ENCODE data around the gene CHRDL2.
A peak's percentile ranks its signal among the peaks of the same experiment; 100 is the strongest.

Gene CHRDL2

DNA sequence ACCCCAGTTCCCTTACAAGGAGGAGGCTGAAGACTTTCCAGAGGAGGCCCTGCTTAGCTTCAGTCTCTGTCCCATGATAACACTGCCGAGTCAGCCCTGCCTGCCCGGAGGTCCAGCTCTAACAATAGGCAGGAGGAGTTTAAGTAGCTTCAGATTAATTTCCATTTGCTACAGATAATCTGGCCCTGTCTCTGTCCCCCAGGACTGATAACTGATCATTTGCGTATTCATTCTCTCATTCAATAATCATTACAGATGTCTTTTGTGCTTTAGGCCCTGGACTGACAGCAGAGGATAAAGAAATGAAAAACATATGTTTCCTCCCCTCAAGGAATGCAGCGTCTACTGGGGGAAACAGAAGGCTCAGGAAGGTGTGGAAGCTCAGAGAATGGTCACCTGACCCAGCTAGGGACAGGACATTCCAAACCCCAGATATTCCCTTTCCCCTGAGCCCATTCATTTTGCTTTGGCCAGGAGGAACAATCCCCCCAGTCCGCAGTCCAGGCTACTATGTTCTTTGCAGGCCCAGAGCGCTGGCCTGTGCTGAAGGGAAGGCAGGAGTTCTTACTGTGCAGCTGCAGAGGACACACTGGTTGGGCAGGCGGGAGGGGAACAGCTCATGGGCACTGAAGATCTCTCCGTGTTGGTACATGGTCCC is 20.8 kb downstream of the CHRDL2 start:
- DNase-seq = no peak

- DNase-seq = no peak
Observed at GRCh38 chr11:74709175-74709574, 22.1 kb downstream of the CHRDL2 start.

DNA sequence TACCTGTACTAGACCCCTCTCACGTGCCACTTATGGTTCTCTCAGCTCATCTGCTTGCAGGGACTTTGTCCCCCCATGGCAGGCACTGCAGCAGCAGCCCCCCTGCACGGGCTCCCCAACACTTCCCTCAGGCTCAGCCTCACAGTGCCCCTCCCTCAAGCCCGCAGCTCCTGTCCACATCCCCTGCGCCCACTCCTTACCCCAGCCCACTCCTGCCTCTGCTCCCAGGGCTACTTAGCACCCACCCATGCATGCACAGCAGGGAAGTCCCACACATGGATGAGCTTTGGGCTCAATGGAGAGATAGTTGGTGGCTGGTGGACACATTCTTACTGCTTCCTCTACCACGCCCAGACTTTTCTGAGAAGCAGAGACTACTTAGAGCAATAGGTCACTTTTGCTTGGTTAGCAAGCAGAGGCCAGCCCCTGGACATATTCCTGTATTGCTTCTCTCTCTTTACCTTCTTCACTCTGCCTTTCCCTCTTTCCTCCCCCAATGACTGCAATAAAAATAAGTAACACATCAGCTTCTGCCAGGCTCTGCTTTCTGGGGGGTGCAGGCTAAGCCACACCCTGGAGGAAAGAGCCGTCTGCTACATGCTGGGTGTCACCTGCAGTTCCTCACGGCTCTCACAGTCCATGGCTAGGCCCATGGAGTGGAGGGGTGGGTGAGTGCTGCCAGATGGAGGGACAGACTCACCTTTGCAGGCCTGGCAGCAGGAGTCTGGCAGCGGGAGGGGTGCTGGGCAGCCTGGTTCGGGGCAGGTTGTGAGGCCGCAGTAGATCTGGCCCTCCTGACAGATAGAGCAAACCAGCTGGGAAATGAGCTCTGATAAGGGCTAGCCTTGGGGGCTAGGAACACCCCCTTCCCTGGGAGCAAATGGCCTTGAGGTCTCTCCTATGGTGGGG is 23.4 kb downstream of the CHRDL2 start:
- DNase-seq = no peak

- no peak for DNase-seq
Observed at GRCh38 chr11:74707182-74707581, 24.0 kb downstream of the CHRDL2 start.

DNA sequence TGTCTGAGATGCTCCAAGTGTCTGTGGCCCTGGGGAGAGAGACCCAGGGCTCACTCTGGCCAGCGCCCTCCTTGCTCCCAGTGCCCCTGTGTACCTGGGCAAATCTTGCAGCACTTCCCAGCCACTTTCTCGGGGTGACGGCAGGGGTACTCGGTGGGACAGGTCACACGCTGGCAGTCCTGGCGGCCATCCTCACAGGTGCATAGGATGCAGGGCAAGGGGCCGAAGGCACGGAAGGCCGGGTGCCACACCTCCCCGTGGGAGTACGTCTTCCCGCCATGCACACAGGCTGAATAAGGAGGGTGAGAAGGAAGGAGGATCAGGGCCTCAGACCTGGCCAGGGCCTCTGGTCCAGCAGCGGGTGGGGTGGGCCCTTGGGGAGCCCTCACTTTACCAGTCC is 28.0 kb downstream of the CHRDL2 start:
- DNase-seq = no peak

- peak; percentile 75 to 85 (median 81) for DNase-seq
Observed at GRCh38 chr11:74702383-74703007, 28.7 kb downstream of the CHRDL2 start.

GRCh38 chr11:74701351-74701750 is 29.9 kb downstream of the CHRDL2 start:
- DNase-seq = peak in 2 of 3 donors; percentile 20 to 24

DNA sequence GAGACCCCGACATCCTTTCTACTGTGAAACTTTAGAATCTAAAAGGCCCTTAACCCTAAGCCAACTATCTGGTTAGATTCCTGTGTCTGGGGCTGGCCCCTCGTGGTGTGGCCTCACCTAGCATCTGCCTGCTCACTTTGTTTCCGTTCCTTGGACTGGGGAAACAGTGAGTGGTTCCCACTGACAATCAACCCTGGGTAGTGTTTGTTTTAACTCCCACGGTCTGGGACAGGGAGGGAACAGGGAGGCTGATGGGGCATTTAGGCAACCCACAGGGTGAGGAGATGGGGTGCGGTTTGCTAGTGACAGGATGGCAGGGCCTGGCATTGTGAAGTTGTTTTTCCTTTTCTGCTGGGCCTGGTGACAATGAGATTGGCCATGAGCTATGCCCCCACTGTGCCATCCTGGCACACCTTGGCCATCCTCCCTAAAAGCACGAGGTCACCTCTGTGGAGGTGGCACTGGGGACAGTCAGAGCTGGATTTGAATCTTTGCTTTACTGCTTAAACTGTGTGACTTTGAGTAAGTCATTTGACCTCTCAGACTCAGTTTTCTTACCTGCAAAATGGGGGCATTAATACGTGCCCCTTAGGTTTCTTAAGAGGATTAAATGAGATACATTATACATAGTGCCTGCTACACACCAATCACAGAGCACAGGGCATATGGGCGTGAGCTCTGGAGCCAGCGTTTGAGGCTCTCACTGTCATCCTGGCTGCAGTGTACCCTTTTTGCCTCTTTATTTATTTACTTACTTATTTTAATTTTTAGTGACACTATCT is 31.4 kb downstream of the CHRDL2 start:
- DNase-seq = no peak

DNA sequence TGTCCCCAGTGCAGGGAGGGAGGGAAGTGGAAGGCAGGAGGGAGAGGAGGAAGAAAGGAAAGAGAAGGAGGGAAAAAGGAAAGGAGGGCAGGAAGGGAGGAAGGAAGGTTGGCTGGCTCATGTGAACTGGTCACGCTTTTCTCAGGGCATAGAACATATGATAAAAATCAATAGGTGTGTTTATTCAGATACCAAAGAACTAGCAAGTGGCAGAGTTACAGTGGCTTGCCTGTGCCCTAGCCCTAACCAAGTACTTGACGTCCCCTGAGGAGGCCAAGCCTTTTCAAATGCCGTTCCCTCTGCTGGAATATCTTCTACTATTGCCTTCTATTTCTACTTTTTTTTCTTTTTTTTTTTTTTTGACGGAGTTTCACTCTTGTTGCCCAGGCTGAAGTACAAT is 33.5 kb downstream of the CHRDL2 start:
- DNase-seq = no peak

GRCh38 chr11:74696939-74697675 is 34.1 kb downstream of the CHRDL2 start:
- peak; percentile 22 to 45 (median 35) for DNase-seq

GRCh38 chr11:74696500-74696899 is 34.7 kb downstream of the CHRDL2 start:
- DNase-seq = no peak

DNA sequence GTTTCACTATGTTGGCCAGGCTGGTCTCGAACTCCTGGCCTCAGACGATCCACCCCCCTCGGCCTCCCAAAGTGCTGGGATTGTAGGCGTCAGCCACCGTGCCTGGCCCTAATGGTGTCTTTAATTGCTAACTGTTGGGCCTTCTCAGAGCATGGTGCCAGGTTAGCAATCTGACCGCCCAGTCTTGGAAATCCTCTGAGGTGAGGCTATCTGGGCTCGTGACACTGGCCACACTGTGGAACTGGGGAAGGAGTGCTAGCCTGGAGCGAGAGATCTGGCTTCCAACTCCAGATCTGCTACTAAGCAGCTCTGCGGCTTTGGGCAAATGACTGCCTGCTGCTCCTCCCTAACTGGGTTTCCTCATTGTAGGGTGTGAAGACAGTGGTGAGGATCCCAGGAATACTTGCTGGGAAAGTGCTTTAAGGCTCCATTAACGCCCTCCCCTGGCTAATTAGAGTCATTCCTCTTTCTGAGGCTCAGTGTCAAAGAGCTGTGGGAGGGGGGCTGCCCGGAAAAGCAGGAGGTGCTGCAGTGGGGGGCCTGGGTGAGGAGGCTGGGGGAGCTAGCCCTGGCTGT is 35.4 kb downstream of the CHRDL2 start:
- DNase-seq = no peak

DNA sequence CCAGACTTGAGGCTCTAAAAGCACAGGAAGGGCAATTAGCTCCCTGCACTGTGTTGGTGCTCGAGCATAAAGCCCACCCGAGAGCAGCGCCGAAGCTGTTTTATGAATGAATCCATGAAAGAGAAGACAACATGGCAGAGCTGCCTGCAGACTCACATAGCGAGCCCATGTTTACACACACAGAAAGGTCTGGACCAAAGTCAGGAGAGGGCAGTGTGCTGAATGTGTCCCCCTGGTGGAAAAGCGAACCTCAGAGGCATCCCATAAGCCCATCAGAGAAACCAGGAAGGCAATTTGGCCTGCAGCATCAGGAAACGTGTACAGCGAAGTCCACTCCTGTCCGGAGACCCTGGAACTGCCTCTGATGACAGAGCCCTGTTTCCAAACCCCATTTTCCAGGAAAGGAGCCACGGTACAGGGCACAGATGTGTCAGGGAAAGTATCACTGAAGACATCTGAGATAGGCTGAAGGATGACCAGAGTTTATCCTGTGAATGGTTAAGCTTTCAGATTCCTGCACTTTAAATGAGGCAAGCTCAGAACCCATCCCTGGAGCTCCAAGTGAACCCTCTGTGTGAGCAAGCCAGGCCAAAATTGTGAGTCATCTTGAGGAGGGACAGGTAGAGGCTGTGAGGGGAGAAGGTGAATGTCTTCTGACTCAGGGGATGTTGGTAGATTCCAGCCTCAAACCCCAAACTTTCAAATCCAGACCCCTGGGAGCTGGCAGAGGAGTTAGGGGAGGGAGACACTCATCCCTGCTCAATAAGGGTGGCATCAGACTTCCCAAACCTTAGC is 36.9 kb downstream of the CHRDL2 start:
- DNase-seq = no peak

- no peak for DNase-seq
Observed at GRCh38 chr11:74693531-74693930, 37.7 kb downstream of the CHRDL2 start.

DNA sequence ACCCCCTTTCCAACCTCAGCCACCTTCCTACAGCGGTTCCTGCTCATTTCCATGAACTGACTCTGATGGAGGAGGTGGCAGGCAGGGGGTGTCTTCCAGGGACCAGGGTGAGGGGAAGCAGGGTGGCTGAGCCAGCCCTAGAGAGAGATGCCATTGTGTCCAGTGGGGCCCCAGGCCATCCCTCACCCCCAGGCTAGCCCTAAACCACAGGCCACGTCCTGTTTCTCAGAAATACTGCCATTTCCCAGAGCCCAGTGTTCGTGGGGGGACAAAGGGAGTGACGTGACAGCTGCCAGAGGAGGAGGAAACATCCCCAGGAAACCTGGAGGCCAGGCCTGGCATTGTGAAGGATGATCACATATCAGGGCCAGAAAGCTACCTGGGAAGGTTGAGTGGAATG is 39.5 kb downstream of the CHRDL2 start:
- no peak for DNase-seq

GRCh38 chr11:74689666-74690065 is 41.6 kb downstream of the CHRDL2 start:
- DNase-seq = no peak

GRCh38 chr11:74687237-74688023 is 43.8 kb downstream of the CHRDL2 start:
- peak; percentile 51 to 63 (median 61) for DNase-seq

- DNase-seq = peak; percentile 72 to 75 (median 73)
Observed at GRCh38 chr11:74686792-74687191, 44.4 kb downstream of the CHRDL2 start.

DNA sequence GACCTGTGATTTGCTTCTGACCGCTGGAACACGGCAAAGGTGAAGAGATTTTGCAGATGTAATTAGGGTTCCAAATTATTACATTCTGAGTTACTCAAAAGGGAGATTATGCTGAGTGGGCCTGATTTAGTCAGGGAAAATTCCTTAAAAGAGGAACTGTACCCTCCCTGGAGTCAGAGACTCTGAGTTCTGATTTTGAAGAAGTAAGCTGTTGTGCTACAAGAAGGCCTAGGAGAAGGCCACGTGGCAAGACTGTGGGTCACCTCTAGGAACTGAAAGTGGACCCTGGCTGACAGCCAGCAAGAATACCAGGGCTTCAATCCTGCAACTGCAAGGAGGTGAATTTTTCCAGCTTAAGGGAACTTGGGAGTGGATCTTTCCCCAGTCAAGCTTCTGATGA is 45.3 kb downstream of the CHRDL2 start:
- peak; percentile 88 to 95 (median 93) for DNase-seq

DNA sequence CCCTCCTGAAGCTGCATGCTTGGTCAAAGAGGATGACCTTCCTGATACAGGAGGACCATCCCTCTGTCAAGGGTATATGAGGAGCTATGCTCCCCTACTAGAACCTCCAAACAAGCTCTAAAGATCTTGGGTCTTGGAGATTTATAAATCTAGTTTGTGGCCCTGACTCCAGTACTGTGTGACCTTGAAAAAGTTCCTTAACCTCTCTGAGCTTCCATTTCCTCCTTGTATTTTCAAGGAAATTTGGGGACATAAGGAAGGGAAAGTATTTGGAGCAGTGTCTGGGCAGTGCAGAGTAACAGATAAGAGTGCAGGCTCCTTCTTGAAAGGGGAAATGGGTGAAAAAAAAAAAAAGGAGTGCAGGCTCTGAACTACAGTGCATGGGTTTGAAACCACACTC is 45.9 kb downstream of the CHRDL2 start:
- DNase-seq = no peak

All from suppressor macrophage treated with lipopolysaccharide for 1 hour (primary cell).